ENCODE measurements around the gene ST6GALNAC6. TPM values are rescaled to one million over a fixed set of nuclear protein-coding genes. Genes with fewer than 3 reads are reported as not detected.

ST6GALNAC6 gene
- total RNA-seq, 4 donors from 2014 or later: 37.7 to 133 (median 111) TPM

GRCh38 chr9:127921557-127922120, 22.2 kb upstream of the ST6GALNAC6 start:
- intact Hi-C loops (cut with DNase I; ENCODE audit: low total_unique reads): loop anchor here (5.0 to 10.0 kb wide), 2 partner anchors 324 to 417 kb away; no protein-coding TSS in a partner anchor

GRCh38 chr9:127920794-127921193, 21.4 kb upstream of the ST6GALNAC6 start:
- Histone ChIP-seq H3K36me3 (no peaks in the 10 kb centered on the region), H3K9me3 (no peaks in the 10 kb centered on the region), H3K27me3 (no peaks in the 10 kb centered on the region), H3K4me1 (peaks cover 4 to 5% of the 10 kb centered on the region in 2 donors), H3K4me3 (no peak overlapping the region), H3K27ac (no peak overlapping the region)
- DNase-seq: no peak
- intact Hi-C loops (cut with DNase I; ENCODE audit: low total_unique reads): loop anchor here (5.0 to 10.0 kb wide), 2 partner anchors 323 to 416 kb away; no protein-coding TSS in a partner anchor
- TF ChIP-seq CTCF (IDR thresholded peaks at IDR 0.05): no peak

More at GRCh38 chr9:127921557-127922120, 22.2 kb upstream of the ST6GALNAC6 start:
- DNase-seq: peak; percentile 76 to 80
- Histone ChIP-seq H3K27ac (no peak overlapping the region), H3K27me3 (peaks cover 0 to under 1% of the 10 kb centered on the region in 2 donors), H3K9me3 (no peaks in the 10 kb centered on the region), H3K36me3 (no peaks in the 10 kb centered on the region), H3K4me3 (no peak overlapping the region), H3K4me1 (peaks cover 4 to 5% of the 10 kb centered on the region in 2 donors)
- no peak for TF ChIP-seq POLR2A (IDR thresholded peaks at IDR 0.05)
- peak; percentile 96 to 98 (median 96) for TF ChIP-seq CTCF (IDR thresholded peaks at IDR 0.05)

GRCh38 chr9:127919253-127919815, 19.9 kb upstream of the ST6GALNAC6 start:
- peak overlapping the region; percentile 70 to 78 for H3K27ac ChIP-seq
- H3K27me3 ChIP-seq: no peaks in the 10 kb centered on the region
- DNase-seq: peak; percentile 84 to 94
- TF ChIP-seq POLR2A (IDR thresholded peaks at IDR 0.05): no peak
- TF ChIP-seq CTCF (IDR thresholded peaks at IDR 0.05): no peak
- no peak overlapping the region for H3K4me3 ChIP-seq
- H3K4me1 ChIP-seq: peaks cover 4 to 5% of the 10 kb centered on the region in 2 donors
- intact Hi-C loops (cut with DNase I; ENCODE audit: low total_unique reads): no loop called here
- H3K36me3 ChIP-seq: no peaks in the 10 kb centered on the region
- no peaks in the 10 kb centered on the region for H3K9me3 ChIP-seq

GRCh38 chr9:127918183-127919107, 19.0 kb upstream of the ST6GALNAC6 start:
- Histone ChIP-seq H3K27ac (peak overlapping the region; percentile 70 to 78), H3K27me3 (no peaks in the 10 kb centered on the region), H3K9me3 (no peaks in the 10 kb centered on the region), H3K4me1 (peaks cover 4 to 5% of the 10 kb centered on the region in 2 donors), H3K4me3 (no peak overlapping the region), H3K36me3 (no peaks in the 10 kb centered on the region)
- intact Hi-C loops (cut with DNase I; ENCODE audit: low total_unique reads): no loop called here
- TF ChIP-seq POLR2A (IDR thresholded peaks at IDR 0.05) (no peak), CTCF (IDR thresholded peaks at IDR 0.05) (no peak)
- DNase-seq: no peak
